HG03139 (cell line): ENCODE results near the gene MTAP.

Source experiments
- ATAC-seq: cut with Tn5 transposase; IDR thresholded peaks from one replicate; pipeline ENCODE4 v1.9.1; 2021; ENCODE audit not compliant: unreplicated experiment

Gene MTAP

GRCh38 chr9:21968331-21969010 is 166.0 kb downstream of the MTAP start:
- ATAC-seq = no peak

GRCh38 chr9:21969011-21969940 is 166.8 kb downstream of the MTAP start:
- ATAC-seq = no peak

- no peak for ATAC-seq
These were observed 167.7 kb downstream of the MTAP start for GRCh38 chr9:21969951-21970799.

GRCh38 chr9:21970800-21971640 is 168.6 kb downstream of the MTAP start:
- ATAC-seq = no peak

- no peak for ATAC-seq
These were observed 169.9 kb downstream of the MTAP start for GRCh38 chr9:21972361-21972760.

- ATAC-seq = no peak
These were observed 171.9 kb downstream of the MTAP start for GRCh38 chr9:21974343-21974721.

GRCh38 chr9:21974722-21975409 is 172.4 kb downstream of the MTAP start:
- ATAC-seq = no peak

- no peak for ATAC-seq
These were observed 174.0 kb downstream of the MTAP start for GRCh38 chr9:21976334-21976875.

GRCh38 chr9:21982391-21982790 is 180.0 kb downstream of the MTAP start:
- no peak for ATAC-seq

- no peak for ATAC-seq
These were observed 180.6 kb downstream of the MTAP start for GRCh38 chr9:21982861-21983560.

GRCh38 chr9:21983561-21983935 is 181.1 kb downstream of the MTAP start:
- ATAC-seq = no peak

- no peak for ATAC-seq
These were observed 181.7 kb downstream of the MTAP start for GRCh38 chr9:21984101-21984500.

- ATAC-seq = peak; percentile 46
These were observed 183.7 kb downstream of the MTAP start for GRCh38 chr9:21985964-21986667.
